Measurements from ENCODE around the gene KLB. TPM values are rescaled to one million over a fixed set of nuclear protein-coding genes. Genes with fewer than 3 reads are reported as not detected.

KLB gene
- total RNA-seq, 4 donors from 2014 or later: 0.66 to 1.8 (median 1.3) TPM; not detected in 1

GRCh38 chr4:39429476-39430334 lies 23.0 kb downstream of the KLB start:
- no peak for DNase-seq
- no peak for TF ChIP-seq POLR2A (IDR thresholded peaks at IDR 0.05)
- no peak for TF ChIP-seq CTCF (IDR thresholded peaks at IDR 0.05)
- H3K4me1 ChIP-seq: no peaks in the 10 kb centered on the region
- no peaks in the 10 kb centered on the region for H3K36me3 ChIP-seq
- H3K27ac ChIP-seq: no peak overlapping the region
- no peaks in the 10 kb centered on the region for H3K27me3 ChIP-seq
- H3K9me3 ChIP-seq: no peaks in the 10 kb centered on the region
- no peak overlapping the region for H3K4me3 ChIP-seq

GRCh38 chr4:39433878-39434492 lies 27.3 kb downstream of the KLB start:
- Histone ChIP-seq H3K4me1 (no peaks in the 10 kb centered on the region), H3K4me3 (no peak overlapping the region), H3K27me3 (no peaks in the 10 kb centered on the region), H3K27ac (no peak overlapping the region), H3K9me3 (no peaks in the 10 kb centered on the region), H3K36me3 (no peaks in the 10 kb centered on the region)
- no peak for DNase-seq
- TF ChIP-seq POLR2A (IDR thresholded peaks at IDR 0.05) (no peak), CTCF (IDR thresholded peaks at IDR 0.05) (no peak)

- DNase-seq: no peak
- Histone ChIP-seq H3K27me3 (no peaks in the 10 kb centered on the region), H3K9me3 (no peaks in the 10 kb centered on the region), H3K4me1 (no peaks in the 10 kb centered on the region), H3K36me3 (no peaks in the 10 kb centered on the region), H3K27ac (no peak overlapping the region), H3K4me3 (no peak overlapping the region)
- no peak for TF ChIP-seq POLR2A (IDR thresholded peaks at IDR 0.05)
- TF ChIP-seq CTCF (IDR thresholded peaks at IDR 0.05): no peak
Measured at GRCh38 chr4:39435659-39436563, 29.2 kb downstream of the KLB start.

DNA sequence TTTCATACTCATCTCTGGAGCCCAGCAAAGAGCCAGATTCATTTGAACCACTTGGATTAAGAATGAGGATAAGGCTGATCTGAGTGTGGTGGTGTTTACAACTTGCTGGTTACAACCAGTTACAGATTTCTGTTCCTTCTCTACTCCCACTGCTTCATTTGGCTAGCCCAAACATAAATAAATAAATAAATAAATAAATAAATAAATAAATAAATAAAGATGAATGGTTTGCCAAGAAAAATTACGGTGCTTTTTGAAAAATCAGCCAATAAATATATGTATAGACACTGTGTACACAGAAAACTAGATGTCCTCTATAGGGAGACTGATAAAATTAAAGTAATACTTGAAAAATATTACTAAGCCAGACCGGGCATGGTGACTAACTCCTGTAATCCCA lies 34.9 kb downstream of the KLB start:
- TF ChIP-seq POLR2A (IDR thresholded peaks at IDR 0.05) (no peak), CTCF (IDR thresholded peaks at IDR 0.05) (no peak)
- DNase-seq: no peak
- H3K36me3 ChIP-seq: no peaks in the 10 kb centered on the region
- H3K9me3 ChIP-seq: no peaks in the 10 kb centered on the region
- no peaks in the 10 kb centered on the region for H3K4me1 ChIP-seq
- no peak overlapping the region for H3K27ac ChIP-seq
- no peak overlapping the region for H3K4me3 ChIP-seq
- H3K27me3 ChIP-seq: no peaks in the 10 kb centered on the region

- Histone ChIP-seq H3K4me1 (peaks cover 0 to 10% (median 0%) of the 10 kb centered on the region in 4 donors), H3K9me3 (no peaks in the 10 kb centered on the region), H3K4me3 (no peak overlapping the region), H3K27ac (no peak overlapping the region), H3K27me3 (no peaks in the 10 kb centered on the region), H3K36me3 (no peaks in the 10 kb centered on the region)
- no peak for DNase-seq
- no peak for TF ChIP-seq CTCF (IDR thresholded peaks at IDR 0.05)
- TF ChIP-seq POLR2A (IDR thresholded peaks at IDR 0.05): no peak
Measured at GRCh38 chr4:39442998-39443397, 36.3 kb downstream of the KLB start.

All from Peyer's patch (tissue), 4 donors.